ENCODE measurements around the gene REPS1.

REPS1 gene

DNA sequence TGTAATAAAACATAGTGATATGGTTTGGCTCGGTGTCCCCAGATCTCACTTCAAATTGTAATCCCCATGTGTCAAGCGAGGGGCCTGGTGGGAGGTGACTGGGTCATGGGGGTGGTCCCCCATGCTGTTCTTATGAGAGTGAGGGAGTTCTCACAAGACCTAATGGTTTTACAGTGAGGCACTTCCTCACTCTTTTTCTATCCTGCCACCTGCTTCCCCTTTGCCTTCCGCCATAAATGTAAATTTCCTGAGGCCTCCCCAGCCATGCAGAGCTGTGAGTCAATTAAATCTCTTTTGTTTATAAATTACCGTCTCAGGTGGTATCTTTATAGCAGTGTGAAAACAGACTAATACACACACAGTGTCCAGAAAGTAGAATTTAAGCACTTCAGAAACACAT is 78.5 kb downstream of the REPS1 start:
- no peaks in the 10 kb centered on the region for H3K4me1 ChIP-seq
- H3K27ac ChIP-seq: no peak overlapping the region
- H3K4me3 ChIP-seq: no peak overlapping the region
- intact Hi-C loops (cut with DNase I; ENCODE audit: low total_unique reads): no loop called here
- no peak for DNase-seq
- TF ChIP-seq, protein P1, sequence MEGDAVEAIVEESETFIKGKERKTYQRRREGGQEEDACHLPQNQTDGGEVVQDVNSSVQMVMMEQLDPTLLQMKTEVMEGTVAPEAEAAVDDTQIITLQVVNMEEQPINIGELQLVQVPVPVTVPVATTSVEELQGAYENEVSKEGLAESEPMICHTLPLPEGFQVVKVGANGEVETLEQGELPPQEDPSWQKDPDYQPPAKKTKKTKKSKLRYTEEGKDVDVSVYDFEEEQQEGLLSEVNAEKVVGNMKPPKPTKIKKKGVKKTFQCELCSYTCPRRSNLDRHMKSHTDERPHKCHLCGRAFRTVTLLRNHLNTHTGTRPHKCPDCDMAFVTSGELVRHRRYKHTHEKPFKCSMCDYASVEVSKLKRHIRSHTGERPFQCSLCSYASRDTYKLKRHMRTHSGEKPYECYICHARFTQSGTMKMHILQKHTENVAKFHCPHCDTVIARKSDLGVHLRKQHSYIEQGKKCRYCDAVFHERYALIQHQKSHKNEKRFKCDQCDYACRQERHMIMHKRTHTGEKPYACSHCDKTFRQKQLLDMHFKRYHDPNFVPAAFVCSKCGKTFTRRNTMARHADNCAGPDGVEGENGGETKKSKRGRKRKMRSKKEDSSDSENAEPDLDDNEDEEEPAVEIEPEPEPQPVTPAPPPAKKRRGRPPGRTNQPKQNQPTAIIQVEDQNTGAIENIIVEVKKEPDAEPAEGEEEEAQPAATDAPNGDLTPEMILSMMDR (IDR thresholded peaks at IDR 0.05): no peak
- no peaks in the 10 kb centered on the region for H3K9me3 ChIP-seq
- H3K36me3 ChIP-seq: peaks cover 65 to 98% (median 76%) of the 10 kb centered on the region in 3 donors
- no peaks in the 10 kb centered on the region for H3K27me3 ChIP-seq

DNA sequence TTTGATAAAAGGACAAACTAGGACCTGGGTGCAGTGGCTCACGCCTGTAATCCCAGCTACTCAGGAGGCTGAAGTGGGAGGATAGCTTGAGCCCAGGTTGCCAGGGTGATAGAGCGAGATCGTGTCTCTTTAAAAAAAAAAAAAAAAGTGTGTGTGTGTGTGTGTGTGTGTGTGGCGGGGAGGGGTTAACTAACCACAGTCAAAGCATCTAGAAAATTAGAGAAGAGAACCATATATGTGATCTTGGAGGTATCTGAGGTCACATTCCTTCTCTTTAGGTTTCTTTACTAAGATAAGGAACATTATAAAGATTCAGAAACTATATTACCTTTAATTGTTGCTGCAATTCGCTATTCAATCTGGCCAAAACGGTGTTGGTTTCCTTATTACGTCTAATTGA is 80.9 kb downstream of the REPS1 start:
- no peaks in the 10 kb centered on the region for H3K27me3 ChIP-seq
- H3K4me3 ChIP-seq: no peak overlapping the region
- H3K36me3 ChIP-seq: peaks cover 66 to 94% (median 71%) of the 10 kb centered on the region in 3 donors
- no peaks in the 10 kb centered on the region for H3K9me3 ChIP-seq
- DNase-seq: no peak
- H3K4me1 ChIP-seq: no peaks in the 10 kb centered on the region
- no peak overlapping the region for H3K27ac ChIP-seq
- TF ChIP-seq, protein P1 (IDR thresholded peaks at IDR 0.05): no peak
- intact Hi-C loops (cut with DNase I; ENCODE audit: low total_unique reads): no loop called here

DNA sequence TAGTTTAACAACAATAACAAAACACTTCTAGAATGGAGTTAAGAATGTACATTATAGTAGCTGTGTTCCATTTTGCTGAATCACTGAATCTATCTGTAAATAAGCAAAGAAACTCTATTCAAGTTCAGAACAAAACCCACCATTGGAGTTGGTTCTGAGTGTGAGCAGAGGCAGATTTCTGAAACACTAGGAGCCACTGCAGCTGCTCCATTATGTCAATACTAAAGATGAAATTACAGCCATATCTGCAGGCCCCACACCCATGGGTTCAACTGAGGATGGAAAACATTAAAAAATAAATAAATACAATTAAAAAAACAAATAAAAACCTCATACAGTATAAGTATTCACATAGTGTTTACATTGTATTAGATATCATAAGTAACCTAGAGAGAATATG is 91.0 kb downstream of the REPS1 start:
- Histone ChIP-seq H3K27ac (no peak overlapping the region), H3K27me3 (no peaks in the 10 kb centered on the region), H3K4me3 (no peak overlapping the region), H3K4me1 (no peaks in the 10 kb centered on the region), H3K9me3 (no peaks in the 10 kb centered on the region), H3K36me3 (peaks cover 11 to 24% (median 17%) of the 10 kb centered on the region in 3 donors)
- DNase-seq: no peak
- TF ChIP-seq, protein P1 (IDR thresholded peaks at IDR 0.05): no peak
- intact Hi-C loops (cut with DNase I; ENCODE audit: low total_unique reads): no loop called here

DNA sequence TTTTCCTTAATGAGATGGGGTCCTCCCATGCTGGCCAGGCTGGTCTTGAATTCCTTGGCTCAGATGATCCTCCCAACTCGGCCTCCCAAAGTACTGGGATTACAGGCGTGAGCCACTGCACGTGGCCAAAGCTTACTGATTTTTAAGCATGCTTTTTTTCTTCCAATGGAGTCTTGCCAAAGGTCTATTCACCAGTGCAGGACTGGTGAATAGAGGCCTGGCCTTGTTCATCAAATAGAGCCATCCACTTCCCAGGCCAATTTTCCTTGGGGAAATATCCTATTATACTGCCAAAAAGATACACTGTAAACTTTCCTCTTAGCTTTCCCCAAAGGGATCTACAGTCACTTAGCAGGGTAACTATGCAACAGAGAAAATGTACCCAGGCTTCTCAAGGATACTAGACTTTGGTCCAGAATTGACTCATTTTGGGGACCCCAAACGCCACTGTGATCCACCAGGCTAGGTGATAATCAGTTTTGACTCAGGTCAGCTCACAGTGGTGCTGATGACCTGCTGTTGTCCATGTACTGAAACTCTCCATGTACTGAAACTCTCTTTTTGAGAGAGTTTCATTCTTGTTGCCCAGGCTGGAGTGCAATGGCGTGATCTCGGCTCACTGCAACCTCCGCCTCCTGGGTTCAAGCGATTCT is 91.8 kb downstream of the REPS1 start:
- no peak overlapping the region for H3K27ac ChIP-seq
- TF ChIP-seq, protein P1 (IDR thresholded peaks at IDR 0.05): no peak
- H3K9me3 ChIP-seq: no peaks in the 10 kb centered on the region
- no peak for DNase-seq
- H3K4me3 ChIP-seq: no peak overlapping the region
- intact Hi-C loops (cut with DNase I; ENCODE audit: low total_unique reads): no loop called here
- no peaks in the 10 kb centered on the region for H3K4me1 ChIP-seq
- H3K27me3 ChIP-seq: no peaks in the 10 kb centered on the region
- H3K36me3 ChIP-seq: peaks cover 7 to 17% (median 9%) of the 10 kb centered on the region in 3 donors

DNA sequence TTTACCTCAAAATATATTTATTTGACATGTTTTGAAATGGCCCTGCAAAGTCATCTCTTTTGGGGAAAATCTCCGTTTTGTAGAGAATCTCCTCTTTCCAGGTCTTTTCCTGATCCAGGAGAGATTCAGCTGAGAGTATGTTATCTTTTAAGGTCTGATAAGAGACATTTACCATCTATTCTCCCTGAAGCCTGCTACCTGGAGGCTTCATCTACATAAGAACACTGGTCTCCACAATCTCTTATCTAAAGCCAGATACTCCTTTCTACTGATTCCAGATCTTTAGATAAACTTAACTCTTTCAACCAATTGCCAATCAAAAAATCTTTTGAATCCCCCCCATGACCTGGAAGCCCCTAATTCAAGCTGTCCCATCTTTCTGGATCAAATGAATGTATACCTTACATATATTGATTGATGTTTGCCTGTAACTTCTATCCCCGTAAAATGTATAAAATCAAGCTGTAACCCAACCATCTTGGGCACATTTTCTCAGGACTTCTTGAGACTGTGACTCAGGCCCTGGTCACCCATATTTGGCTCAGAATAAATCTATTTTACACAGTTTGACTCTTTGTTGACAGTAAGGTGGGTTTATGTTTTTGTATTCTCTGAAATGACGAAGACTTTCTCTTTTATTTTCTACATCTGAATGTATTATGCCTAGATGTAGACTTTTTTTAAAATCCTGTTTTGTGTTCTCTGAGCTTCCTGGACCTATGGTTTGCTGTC is 96.6 kb downstream of the REPS1 start:
- Histone ChIP-seq H3K4me3 (no peak overlapping the region), H3K36me3 (no peaks in the 10 kb centered on the region), H3K27me3 (no peaks in the 10 kb centered on the region), H3K4me1 (no peaks in the 10 kb centered on the region), H3K27ac (no peak overlapping the region), H3K9me3 (no peaks in the 10 kb centered on the region)
- DNase-seq: no peak
- intact Hi-C loops (cut with DNase I; ENCODE audit: low total_unique reads): no loop called here
- TF ChIP-seq, protein P1 (IDR thresholded peaks at IDR 0.05): no peak

All from tibial artery (tissue), 4 donors.